SK-N-SH (cell line): ENCODE results near the gene B4GALNT2. TPM values are rescaled to one million over a fixed set of nuclear protein-coding genes. Genes with fewer than 3 reads are reported as not detected.

Experiments used
- CTCF ChIA-PET: fragments of 300-600, 350-600 bp; formaldehyde crosslinking; extraction: SDS; loops from one replicate; lab custom pipeline; 2021; lab: Yijun Ruan, JAX
- POLR2A ChIA-PET: fragments of 350-600 bp; sonication (Branson Sonifier 250); formaldehyde crosslinking; extraction: SDS; loops from one replicate; lab custom pipeline; 2020; ENCODE audit warnings: antibody characterized with exemption, inconsistent platforms; lab: Yijun Ruan, JAX
- DNase-seq: peaks from one replicate; pipeline ENCODE4 v3.0.0; 2012
- H2AFZ ChIP-seq: fragments of 200-600 bp; sonication (generic); 2 replicates; pipeline ENCODE4 v1.8.1; 2016; ENCODE audit warnings: antibody characterized with exemption, mild to moderate bottlenecking, low read depth
- H3F3A ChIP-seq: fragments of 200-600 bp; sonication (generic); replicated peaks from 2 replicates; pipeline ENCODE3; 2016; ENCODE audit warnings: antibody characterized with exemption, mild to moderate bottlenecking; ENCODE audit not compliant: insufficient read depth
- H3K27ac ChIP-seq, 2 experiments: fragments of 200-500 bp in 1 of 2; fragments of 200-600 bp in 1 of 2; sonication (Bioruptor generic) in 1 of 2; sonication (generic), shearing (Covaris generic) in 1 of 2; 2 replicates each; pipeline versions ENCODE4 v1.5.1 to v1.6.1; 2014 to 2016; ENCODE audit warnings: low read depth in 2 of 2, inconsistent platforms in 1 of 2, low read length in 1 of 2, mild to moderate bottlenecking in 1 of 2, mixed read lengths in 1 of 2
- H3K27me3 ChIP-seq: fragments of 200-600 bp; sonication (generic), shearing (Covaris generic); 2 replicates; pipeline ENCODE4 v1.6.1; 2016; ENCODE audit warnings: mixed run types; ENCODE audit not compliant: insufficient read depth
- H3K36me3 ChIP-seq, 2 experiments: fragments of 200-500 bp in 1 of 2; fragments of 200-600 bp in 1 of 2; sonication (Bioruptor generic) in 1 of 2; sonication (generic) in 1 of 2; replicated peaks in 1 of 2; 2 replicates each; pipeline versions ENCODE3 to v1.5.1; 2014 to 2016; ENCODE audit warnings: low read length in 1 of 2, mild to moderate bottlenecking in 1 of 2; ENCODE audit not compliant: insufficient read depth in 2 of 2, control insufficient read depth in 1 of 2
- H3K4me1 ChIP-seq, 2 experiments: fragments of 200-500 bp in 1 of 2; fragments of 200-600 bp in 1 of 2; sonication (Bioruptor generic) in 1 of 2; sonication (generic), shearing (Covaris generic) in 1 of 2; 2 replicates each; pipeline versions ENCODE4 v1.5.1 to v1.6.1; 2014 to 2016; ENCODE audit warnings: low read depth in 1 of 2, low read length in 1 of 2, mixed run types in 1 of 2; ENCODE audit not compliant: insufficient read depth in 2 of 2, control insufficient read depth in 1 of 2
- H3K4me2 ChIP-seq: fragments of 200-600 bp; sonication (generic), shearing (Covaris generic); 2 replicates; pipeline ENCODE4 v1.6.1; 2017; ENCODE audit warnings: mixed run types
- H3K4me3 ChIP-seq, 2 experiments: fragments of 200-500 bp in 1 of 2; fragments of 200-600 bp in 1 of 2; sonication (Bioruptor generic) in 1 of 2; sonication (generic), shearing (Covaris generic) in 1 of 2; 2 replicates each; pipeline versions ENCODE4 v1.5.1 to v1.8.1; 2014 to 2016; ENCODE audit warnings: low read depth in 2 of 2, inconsistent platforms in 1 of 2, low read length in 1 of 2, mild to moderate bottlenecking in 1 of 2, mixed read lengths in 1 of 2, moderate library complexity in 1 of 2
- H3K79me2 ChIP-seq: fragments of 200-600 bp; sonication (generic); 2 replicates; pipeline ENCODE4 v1.8.1; 2017; ENCODE audit warnings: mild to moderate bottlenecking; ENCODE audit not compliant: insufficient read depth
- H3K9ac ChIP-seq: fragments of 200-600 bp; sonication (generic); 2 replicates; pipeline ENCODE4 v1.6.1; 2017; ENCODE audit warnings: mixed run types
- H3K9me2 ChIP-seq: fragments of 200-600 bp; sonication (generic); 2 replicates; pipeline ENCODE4 v1.6.1; 2017; ENCODE audit warnings: mixed run types
- H3K9me3 ChIP-seq: fragments of 200-600 bp; sonication (generic); 2 replicates; pipeline ENCODE4 v1.6.1; 2017; ENCODE audit warnings: mixed run types, mild to moderate bottlenecking, moderate library complexity
- H4K20me1 ChIP-seq: fragments of 200-600 bp; sonication (generic); 2 replicates; pipeline ENCODE4 v1.6.1; 2017; ENCODE audit warnings: mild to moderate bottlenecking, mixed run types; ENCODE audit not compliant: insufficient read depth
- CHD2 ChIP-seq: fragments of 150-350 bp; IDR thresholded peaks from 2 replicates; pipeline ENCODE4 v1.6.1; 2018; ENCODE audit warnings: low read length; ENCODE audit not compliant: partially characterized antibody
- EP300 ChIP-seq, 2 experiments: IDR thresholded peaks; 2 replicates each; pipeline versions ENCODE4 v1.4.0 to v1.6.1; 2012; ENCODE audit warnings: borderline replicate concordance in 1 of 2, low read depth in 1 of 2, low read length in 1 of 2
- EZH2phosphoT487 ChIP-seq: fragments of 200-600 bp; sonication (generic); IDR thresholded peaks from 2 replicates; pipeline ENCODE4 v1.6.1; 2017; ENCODE audit warnings: low read depth, mixed run types, mild to moderate bottlenecking, antibody characterized with exemption, moderate library complexity, borderline replicate concordance
- FOSL2 ChIP-seq: IDR thresholded peaks from 2 replicates; pipeline ENCODE4 v1.4.0; 2012; ENCODE audit warnings: low read depth, mild to moderate bottlenecking, moderate library complexity, borderline replicate concordance
- FOXJ3 ChIP-seq: sonication (generic); formaldehyde crosslinking; IDR thresholded peaks from 2 replicates; pipeline ENCODE4 v1.5.1; 2020; ENCODE audit warnings: mild to moderate bottlenecking, missing genetic modification reagents
- GABPA ChIP-seq: IDR thresholded peaks from 2 replicates; pipeline ENCODE4 v1.4.0; 2012; ENCODE audit warnings: low read depth, mild to moderate bottlenecking
- GATA2 ChIP-seq: sonication (generic); formaldehyde crosslinking; IDR thresholded peaks from 2 replicates; pipeline ENCODE4 v1.5.0; 2020; ENCODE audit warnings: mild to moderate bottlenecking, missing genetic modification reagents
- JUND ChIP-seq: IDR thresholded peaks from 2 replicates; pipeline ENCODE4 v1.4.0; 2012
- MEF2A ChIP-seq: IDR thresholded peaks from 2 replicates; pipeline ENCODE4 v1.4.0; 2012; ENCODE audit warnings: low read depth, borderline replicate concordance
- MXI1 ChIP-seq: IDR thresholded peaks from 2 replicates; pipeline ENCODE4 v1.6.1; 2012; ENCODE audit warnings: mild to moderate bottlenecking, low read depth, low read length, improper control_type of control experiment
- NFIC ChIP-seq: IDR thresholded peaks from 2 replicates; pipeline ENCODE4 v1.4.0; 2012; ENCODE audit warnings: borderline replicate concordance
- NRF1 ChIP-seq: IDR thresholded peaks from 2 replicates; pipeline ENCODE4 v1.6.1; 2012; ENCODE audit warnings: low read depth, mild to moderate bottlenecking, low read length
- POLR2AphosphoS5 ChIP-seq: IDR thresholded peaks from 2 replicates; pipeline ENCODE4 v1.6.1; 2012; ENCODE audit warnings: low read depth, low read length
- RAD21 ChIP-seq: IDR thresholded peaks from 2 replicates; pipeline ENCODE4 v1.6.1; 2012; ENCODE audit warnings: mild to moderate bottlenecking, low read length
- RCOR1 ChIP-seq: fragments of 150-350 bp; IDR thresholded peaks from 2 replicates; pipeline ENCODE4 v1.6.1; 2017; ENCODE audit warnings: antibody characterized with exemption, low read length
- RFX5 ChIP-seq: IDR thresholded peaks from 2 replicates; pipeline ENCODE4 v1.6.1; 2012; ENCODE audit warnings: mild to moderate bottlenecking, improper control_type of control experiment, low read length
- RXRA ChIP-seq: IDR thresholded peaks from 2 replicates; pipeline ENCODE4 v1.4.0; 2012; ENCODE audit warnings: low read depth, mild to moderate bottlenecking, borderline replicate concordance
- SMC3 ChIP-seq: IDR thresholded peaks from 2 replicates; pipeline ENCODE4 v1.6.1; 2012; ENCODE audit warnings: low read depth, low read length, improper control_type of control experiment
- TAF1 ChIP-seq: IDR thresholded peaks from 2 replicates; pipeline ENCODE4 v1.6.1; 2012; ENCODE audit warnings: low read depth, mild to moderate bottlenecking, low read length, moderate library complexity, borderline replicate concordance
- TEAD4 ChIP-seq: IDR thresholded peaks from 2 replicates; pipeline ENCODE4 v1.4.0; 2012; ENCODE audit warnings: mild to moderate bottlenecking, borderline replicate concordance; ENCODE audit not compliant: insufficient read depth
- YY1 ChIP-seq: IDR thresholded peaks from 2 replicates; pipeline ENCODE4 v1.4.0; 2012; ENCODE audit warnings: low read depth, mild to moderate bottlenecking
- WGBS: methylation state at CpG from one replicate; pipeline ENCODE4 v1.1.6; 2017; ENCODE audit warnings: low lambda C conversion rate; 5-methylcytosine and 5-hydroxymethylcytosine counted together
- polyA plus RNA-seq, 3 experiments: library from polyadenylated mRNA; depleted of rRNA; stranded (reverse); fragments of >200 nt; gene quantifications; 2 replicates each; pipeline ENCODE4 v1.2.3, GENCODE V29; 2012
- TF ChIP-seq, protein P1 (sequence below): fragments of 150-350 bp; IDR thresholded peaks from 2 replicates; pipeline ENCODE4 v1.6.1; 2016; ENCODE audit warnings: mild to moderate bottlenecking, low read depth, low read length
- TF ChIP-seq, protein P2 (sequence below): fragments of 200-600 bp; sonication (generic); IDR thresholded peaks from 2 replicates; pipeline ENCODE4 v1.6.1; 2017; ENCODE audit warnings: antibody characterized with exemption, mild to moderate bottlenecking, moderate library complexity
- TF ChIP-seq, protein P3 (sequence below): IDR thresholded peaks from 2 replicates; pipeline ENCODE4 v1.4.0; 2012; ENCODE audit warnings: low read depth, borderline replicate concordance

B4GALNT2 gene
- polyA plus RNA-seq, 1 of the 3 experiments (the other 2 are of a cell fraction): not detected

DNA sequence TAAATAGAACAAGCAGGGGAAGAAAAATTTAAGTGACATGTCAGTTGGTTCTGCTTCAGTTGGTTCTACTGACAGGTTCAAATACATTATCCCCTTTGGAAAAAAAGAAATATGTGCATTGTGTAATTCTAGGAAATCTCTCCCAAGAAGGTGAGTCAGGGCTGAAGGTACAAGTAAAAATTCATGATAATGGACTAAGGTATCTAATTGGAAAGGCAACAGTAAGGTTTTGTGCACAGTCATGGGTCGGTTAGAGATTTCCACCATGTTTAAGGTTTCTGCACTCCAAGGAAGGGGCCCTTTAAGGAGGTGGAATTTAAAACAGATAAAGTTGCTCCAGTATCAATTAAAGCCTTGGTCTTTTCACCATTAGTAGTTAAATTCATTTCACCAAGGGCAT lies 17.9 kb upstream of the B4GALNT2 start:
- Histone ChIP-seq H3K36me3 (no peaks in the 10 kb centered on the region), H4K20me1 (no peaks in the 10 kb centered on the region), H3K9ac (no peak overlapping the region), H3K4me1 (no peaks in the 10 kb centered on the region), H3K79me2 (no peaks in the 10 kb centered on the region), H3K27me3 (peaks cover 66% of the 10 kb centered on the region), H3K9me3 (no peaks in the 10 kb centered on the region), H2AFZ (no peak overlapping the region), H3F3A (no peaks in the 10 kb centered on the region), H3K4me3 (no peak overlapping the region), H3K27ac (no peak overlapping the region), H3K4me2 (no peak overlapping the region), H3K9me2 (no peaks in the 10 kb centered on the region)
- DNase-seq: no peak
- 0% methylated on average over 1 of the region's 1 CpG for WGBS
- ChIA-PET POLR2A (no interaction called here), CTCF (interaction anchor here (1.4 kb wide), 1 partner anchor 13 kb away, joined by 3 read pairs; no protein-coding TSS in a partner anchor)
- TF ChIP-seq RAD21 (no peak), FOSL2 (no peak), RXRA (no peak), NRF1 (no peak), FOXJ3 (CRISPR knock-in tag) (no peak), RCOR1 (no peak), MEF2A (no peak), MXI1 (no peak), NFIC (no peak), GABPA (no peak), YY1 (no peak), TAF1 (no peak), TEAD4 (no peak)

DNA sequence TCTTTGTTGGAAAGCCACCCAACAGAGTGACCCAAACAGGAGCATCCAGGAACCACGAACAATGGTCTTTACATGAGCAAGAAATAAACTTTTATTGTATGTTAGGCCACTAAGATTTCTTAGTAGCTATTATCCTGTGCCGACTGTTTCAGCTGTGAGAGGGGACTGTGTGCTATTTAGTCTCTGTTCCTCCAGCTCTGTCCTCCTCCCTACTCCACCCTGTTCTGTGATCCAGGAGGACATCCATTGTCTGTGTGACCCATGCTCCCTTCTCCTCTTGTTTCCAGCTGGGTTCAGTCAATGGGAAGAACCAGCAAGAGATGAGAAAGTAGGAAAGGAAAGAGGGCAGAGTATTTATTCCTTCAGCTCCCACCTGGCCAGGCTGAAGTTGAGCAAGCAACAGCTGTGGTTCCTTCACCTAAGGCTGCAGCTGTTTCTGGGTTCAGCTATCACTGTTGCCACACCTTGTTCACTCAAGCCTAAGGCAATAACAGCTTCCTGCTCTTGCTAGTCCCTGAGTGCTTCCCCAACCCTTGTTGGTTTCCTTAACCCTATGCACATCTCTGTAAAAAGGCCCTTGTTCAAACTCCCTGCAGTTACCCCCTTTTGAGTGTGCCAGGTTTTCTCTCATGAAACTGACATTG lies 14.9 kb upstream of the B4GALNT2 start:
- no peak for TF ChIP-seq EP300 (IDR thresholded peaks at IDR 0.05; ENCODE audit: borderline replicate concordance in 1 of 2, low read depth in 1 of 2, low read length in 1 of 2)
- TF ChIP-seq, protein P1, sequence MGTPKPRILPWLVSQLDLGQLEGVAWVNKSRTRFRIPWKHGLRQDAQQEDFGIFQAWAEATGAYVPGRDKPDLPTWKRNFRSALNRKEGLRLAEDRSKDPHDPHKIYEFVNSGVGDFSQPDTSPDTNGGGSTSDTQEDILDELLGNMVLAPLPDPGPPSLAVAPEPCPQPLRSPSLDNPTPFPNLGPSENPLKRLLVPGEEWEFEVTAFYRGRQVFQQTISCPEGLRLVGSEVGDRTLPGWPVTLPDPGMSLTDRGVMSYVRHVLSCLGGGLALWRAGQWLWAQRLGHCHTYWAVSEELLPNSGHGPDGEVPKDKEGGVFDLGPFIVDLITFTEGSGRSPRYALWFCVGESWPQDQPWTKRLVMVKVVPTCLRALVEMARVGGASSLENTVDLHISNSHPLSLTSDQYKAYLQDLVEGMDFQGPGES: no peak
- TF ChIP-seq RCOR1: no peak
- TF ChIP-seq CHD2: no peak
- TF ChIP-seq RXRA: no peak
- no peak for TF ChIP-seq EZH2phosphoT487
- TF ChIP-seq NRF1: no peak
- TF ChIP-seq GATA2 (CRISPR knock-in tag): no peak
- TF ChIP-seq RFX5: no peak
- TF ChIP-seq, protein P2, sequence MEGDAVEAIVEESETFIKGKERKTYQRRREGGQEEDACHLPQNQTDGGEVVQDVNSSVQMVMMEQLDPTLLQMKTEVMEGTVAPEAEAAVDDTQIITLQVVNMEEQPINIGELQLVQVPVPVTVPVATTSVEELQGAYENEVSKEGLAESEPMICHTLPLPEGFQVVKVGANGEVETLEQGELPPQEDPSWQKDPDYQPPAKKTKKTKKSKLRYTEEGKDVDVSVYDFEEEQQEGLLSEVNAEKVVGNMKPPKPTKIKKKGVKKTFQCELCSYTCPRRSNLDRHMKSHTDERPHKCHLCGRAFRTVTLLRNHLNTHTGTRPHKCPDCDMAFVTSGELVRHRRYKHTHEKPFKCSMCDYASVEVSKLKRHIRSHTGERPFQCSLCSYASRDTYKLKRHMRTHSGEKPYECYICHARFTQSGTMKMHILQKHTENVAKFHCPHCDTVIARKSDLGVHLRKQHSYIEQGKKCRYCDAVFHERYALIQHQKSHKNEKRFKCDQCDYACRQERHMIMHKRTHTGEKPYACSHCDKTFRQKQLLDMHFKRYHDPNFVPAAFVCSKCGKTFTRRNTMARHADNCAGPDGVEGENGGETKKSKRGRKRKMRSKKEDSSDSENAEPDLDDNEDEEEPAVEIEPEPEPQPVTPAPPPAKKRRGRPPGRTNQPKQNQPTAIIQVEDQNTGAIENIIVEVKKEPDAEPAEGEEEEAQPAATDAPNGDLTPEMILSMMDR: no peak
- TF ChIP-seq JUND: no peak
- TF ChIP-seq GABPA: no peak
- TF ChIP-seq POLR2AphosphoS5: no peak
- TF ChIP-seq, protein P3, sequence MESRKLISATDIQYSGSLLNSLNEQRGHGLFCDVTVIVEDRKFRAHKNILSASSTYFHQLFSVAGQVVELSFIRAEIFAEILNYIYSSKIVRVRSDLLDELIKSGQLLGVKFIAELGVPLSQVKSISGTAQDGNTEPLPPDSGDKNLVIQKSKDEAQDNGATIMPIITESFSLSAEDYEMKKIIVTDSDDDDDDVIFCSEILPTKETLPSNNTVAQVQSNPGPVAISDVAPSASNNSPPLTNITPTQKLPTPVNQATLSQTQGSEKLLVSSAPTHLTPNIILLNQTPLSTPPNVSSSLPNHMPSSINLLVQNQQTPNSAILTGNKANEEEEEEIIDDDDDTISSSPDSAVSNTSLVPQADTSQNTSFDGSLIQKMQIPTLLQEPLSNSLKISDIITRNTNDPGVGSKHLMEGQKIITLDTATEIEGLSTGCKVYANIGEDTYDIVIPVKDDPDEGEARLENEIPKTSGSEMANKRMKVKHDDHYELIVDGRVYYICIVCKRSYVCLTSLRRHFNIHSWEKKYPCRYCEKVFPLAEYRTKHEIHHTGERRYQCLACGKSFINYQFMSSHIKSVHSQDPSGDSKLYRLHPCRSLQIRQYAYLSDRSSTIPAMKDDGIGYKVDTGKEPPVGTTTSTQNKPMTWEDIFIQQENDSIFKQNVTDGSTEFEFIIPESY: no peak
- no peak for TF ChIP-seq NFIC
- no peak for TF ChIP-seq SMC3
- ChIA-PET POLR2A (no interaction called here), CTCF (interaction anchor here (1.1 to 1.5 kb wide), 2 partner anchors 82 to 239 kb away, joined by 3 to 4 read pairs; no protein-coding TSS in a partner anchor)

More for the DNA sequence above, 14.9 kb upstream of the B4GALNT2 start:
- Histone ChIP-seq H3K9ac (no peak overlapping the region), H3K4me2 (no peak overlapping the region), H3K27ac (no peak overlapping the region), H3K36me3 (no peaks in the 10 kb centered on the region), H3K79me2 (no peaks in the 10 kb centered on the region), H3F3A (no peaks in the 10 kb centered on the region), H3K9me3 (0 out of 2 replicates have a peak, but pooled peaks cover 3% of the 10 kb centered on the region), H2AFZ (no peak overlapping the region), H3K27me3 (peaks cover 91% of the 10 kb centered on the region), H3K4me3 (no peak overlapping the region), H4K20me1 (no peaks in the 10 kb centered on the region), H3K9me2 (no peaks in the 10 kb centered on the region), H3K4me1 (no peaks in the 10 kb centered on the region)
- 8% methylated on average over 2 of the region's 2 CpGs for WGBS
- DNase-seq: no peak
